ENCODE results near the gene ZMYM2. TPM values are rescaled to one million over a fixed set of nuclear protein-coding genes. Genes with fewer than 3 reads are reported as not detected.

Gene ZMYM2
- total RNA-seq, 4 donors from 2014 or later: 44.5 to 217 (median 57.0) TPM

DNA sequence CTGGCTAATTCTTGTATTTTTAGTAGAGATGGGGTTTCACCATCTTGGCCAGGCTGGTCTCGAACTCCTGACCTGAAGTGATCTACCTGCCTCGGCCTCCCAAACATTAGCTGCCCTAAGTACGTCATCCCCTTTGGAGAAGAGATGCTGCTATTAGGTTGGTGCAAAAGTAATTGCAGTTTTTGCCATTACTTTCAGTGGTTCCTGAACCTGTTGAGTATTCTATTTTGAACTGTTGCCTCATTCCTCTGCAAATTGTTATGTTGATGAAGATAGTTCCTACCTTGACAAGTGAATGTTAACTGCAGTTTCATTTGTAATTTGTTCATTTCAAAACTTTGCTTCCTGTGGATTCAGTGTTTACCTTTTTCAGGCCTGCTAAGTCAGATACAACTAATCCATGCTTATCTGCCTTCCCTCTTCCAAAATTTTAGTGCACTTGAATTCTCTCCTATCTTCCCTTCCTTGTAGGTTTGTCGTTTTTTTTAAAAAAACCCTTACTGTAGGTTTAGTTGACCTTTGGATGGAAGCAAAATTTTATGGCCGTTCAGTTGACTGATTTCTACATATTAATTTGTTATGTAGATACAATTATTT lies 24.0 kb downstream of the ZMYM2 start:
- TF ChIP-seq POLR2A (IDR thresholded peaks at IDR 0.05) (no peak), EP300 (IDR thresholded peaks at IDR 0.05) (no peak), POLR2AphosphoS5 (IDR thresholded peaks at IDR 0.05) (no peak)
- TF ChIP-seq, protein P1, sequence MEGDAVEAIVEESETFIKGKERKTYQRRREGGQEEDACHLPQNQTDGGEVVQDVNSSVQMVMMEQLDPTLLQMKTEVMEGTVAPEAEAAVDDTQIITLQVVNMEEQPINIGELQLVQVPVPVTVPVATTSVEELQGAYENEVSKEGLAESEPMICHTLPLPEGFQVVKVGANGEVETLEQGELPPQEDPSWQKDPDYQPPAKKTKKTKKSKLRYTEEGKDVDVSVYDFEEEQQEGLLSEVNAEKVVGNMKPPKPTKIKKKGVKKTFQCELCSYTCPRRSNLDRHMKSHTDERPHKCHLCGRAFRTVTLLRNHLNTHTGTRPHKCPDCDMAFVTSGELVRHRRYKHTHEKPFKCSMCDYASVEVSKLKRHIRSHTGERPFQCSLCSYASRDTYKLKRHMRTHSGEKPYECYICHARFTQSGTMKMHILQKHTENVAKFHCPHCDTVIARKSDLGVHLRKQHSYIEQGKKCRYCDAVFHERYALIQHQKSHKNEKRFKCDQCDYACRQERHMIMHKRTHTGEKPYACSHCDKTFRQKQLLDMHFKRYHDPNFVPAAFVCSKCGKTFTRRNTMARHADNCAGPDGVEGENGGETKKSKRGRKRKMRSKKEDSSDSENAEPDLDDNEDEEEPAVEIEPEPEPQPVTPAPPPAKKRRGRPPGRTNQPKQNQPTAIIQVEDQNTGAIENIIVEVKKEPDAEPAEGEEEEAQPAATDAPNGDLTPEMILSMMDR (IDR thresholded peaks at IDR 0.05): no peak
- Histone ChIP-seq H3K27ac (no peak overlapping the region), H3K9me3 (no peaks in the 10 kb centered on the region), H3K4me3 (no peak overlapping the region), H3K36me3 (peaks cover 29% of the 10 kb centered on the region), H3K4me1 (peaks cover 6% of the 10 kb centered on the region), H3K27me3 (no peaks in the 10 kb centered on the region)
- 88% methylated on average over 5 of the region's 5 CpGs for WGBS
- DNase-seq (ENCODE audit: low spot score in 2 of 2): no peak

DNA sequence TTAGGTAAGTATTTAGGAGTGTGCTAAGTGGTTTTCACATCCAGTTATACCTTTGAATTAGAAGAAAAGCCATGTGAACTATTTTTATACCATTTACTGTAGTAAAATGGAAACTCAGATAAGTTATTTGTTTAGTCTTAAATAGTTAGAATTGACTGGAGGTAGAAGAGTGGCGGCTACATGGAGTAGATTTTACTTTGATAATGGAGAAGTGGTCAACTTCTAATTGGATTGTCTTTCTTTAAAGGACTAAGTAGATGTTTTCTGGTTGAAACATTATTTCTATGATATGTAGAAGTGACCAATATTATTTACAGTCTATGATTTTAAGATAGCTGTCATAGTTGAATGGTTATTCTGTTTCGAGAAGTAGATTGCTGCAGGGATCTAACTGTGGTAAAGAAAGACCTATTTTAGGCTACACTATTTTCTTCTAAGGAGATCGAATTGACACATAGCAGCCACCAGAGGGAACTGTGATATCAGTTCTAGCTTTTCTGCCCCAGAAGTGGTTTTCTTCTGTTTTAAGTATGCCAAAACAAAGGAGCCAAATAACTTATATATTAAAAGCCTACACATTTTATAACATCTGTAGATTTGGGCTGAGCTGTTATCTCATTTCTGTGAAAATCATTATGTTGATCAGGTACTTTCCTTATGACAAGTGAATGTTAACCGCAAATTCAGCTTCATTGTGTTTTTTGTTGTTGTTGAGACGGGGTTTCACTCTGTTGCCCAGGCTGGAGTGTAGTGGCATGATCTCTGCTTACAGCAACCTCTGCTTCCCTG lies 26.1 kb downstream of the ZMYM2 start:
- Histone ChIP-seq H3K4me3 (no peak overlapping the region), H3K27ac (no peak overlapping the region), H3K4me1 (peaks cover 6% of the 10 kb centered on the region), H3K9me3 (no peaks in the 10 kb centered on the region), H3K27me3 (no peaks in the 10 kb centered on the region), H3K36me3 (peaks cover 20% of the 10 kb centered on the region)
- 60% methylated on average over 5 of the region's 5 CpGs for WGBS
- TF ChIP-seq, protein P1 (IDR thresholded peaks at IDR 0.05): no peak
- TF ChIP-seq EP300 (IDR thresholded peaks at IDR 0.05): no peak
- TF ChIP-seq POLR2A (IDR thresholded peaks at IDR 0.05): no peak
- TF ChIP-seq POLR2AphosphoS5 (IDR thresholded peaks at IDR 0.05): no peak
- no peak for DNase-seq (ENCODE audit: low spot score in 2 of 2)

DNA sequence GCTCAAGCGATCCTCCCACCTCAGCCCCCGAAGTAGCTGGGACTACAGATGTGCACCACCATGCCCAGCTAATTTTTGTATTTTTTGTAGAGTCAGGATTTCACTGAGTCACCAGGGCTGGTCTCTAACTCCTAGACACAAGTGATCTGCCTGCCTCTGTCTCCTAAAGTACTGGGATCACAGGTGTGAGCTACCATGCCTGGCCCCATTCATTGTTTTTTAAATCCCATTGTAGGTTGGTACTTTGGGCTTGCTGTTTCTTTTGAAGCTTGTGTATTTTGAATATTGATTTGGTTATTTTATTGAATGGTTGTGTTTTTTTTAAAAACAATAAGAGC lies 26.7 kb downstream of the ZMYM2 start:
- WGBS: 45% methylated on average over 2 of the region's 2 CpGs
- peaks cover 18% of the 10 kb centered on the region for H3K36me3 ChIP-seq
- H3K4me1 ChIP-seq: peaks cover 6% of the 10 kb centered on the region
- H3K4me3 ChIP-seq: no peak overlapping the region
- TF ChIP-seq, protein P1 (IDR thresholded peaks at IDR 0.05): no peak
- TF ChIP-seq POLR2A (IDR thresholded peaks at IDR 0.05) (no peak), POLR2AphosphoS5 (IDR thresholded peaks at IDR 0.05) (no peak), EP300 (IDR thresholded peaks at IDR 0.05) (no peak)
- no peaks in the 10 kb centered on the region for H3K9me3 ChIP-seq
- H3K27ac ChIP-seq: no peak overlapping the region
- no peak for DNase-seq (ENCODE audit: low spot score in 2 of 2)
- H3K27me3 ChIP-seq: no peaks in the 10 kb centered on the region

- Histone ChIP-seq H3K4me3 (no peak overlapping the region), H3K27me3 (no peaks in the 10 kb centered on the region), H3K27ac (no peak overlapping the region), H3K4me1 (no peaks in the 10 kb centered on the region), H3K9me3 (no peaks in the 10 kb centered on the region), H3K36me3 (peaks cover 45% of the 10 kb centered on the region)
- TF ChIP-seq EP300 (IDR thresholded peaks at IDR 0.05): no peak
- no peak for TF ChIP-seq POLR2AphosphoS5 (IDR thresholded peaks at IDR 0.05)
- no peak for TF ChIP-seq POLR2A (IDR thresholded peaks at IDR 0.05)
- TF ChIP-seq, protein P1 (IDR thresholded peaks at IDR 0.05): no peak
- WGBS: 83% methylated on average over 2 of the region's 2 CpGs
- no peak for DNase-seq (ENCODE audit: low spot score in 2 of 2)
Observed at GRCh38 chr13:19991531-19991930, 33.0 kb downstream of the ZMYM2 start.

DNA sequence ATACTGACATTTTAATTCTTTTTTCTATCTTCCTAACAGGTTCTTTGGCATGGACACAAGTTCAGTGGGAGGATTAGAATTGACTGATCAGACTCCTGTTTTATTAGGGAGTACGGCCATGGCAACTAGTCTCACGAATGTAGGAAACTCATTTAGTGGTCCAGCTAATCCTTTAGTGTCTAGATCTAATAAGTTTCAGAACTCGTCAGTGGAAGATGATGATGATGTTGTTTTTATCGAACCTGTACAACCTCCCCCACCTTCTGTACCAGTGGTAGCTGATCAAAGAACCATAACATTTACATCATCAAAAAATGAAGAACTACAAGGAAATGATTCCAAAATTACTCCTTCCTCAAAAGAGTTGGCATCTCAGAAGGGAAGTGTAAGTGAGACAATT lies 34.5 kb downstream of the ZMYM2 start:
- Histone ChIP-seq H3K4me1 (no peaks in the 10 kb centered on the region), H3K36me3 (peaks cover 43% of the 10 kb centered on the region), H3K27me3 (no peaks in the 10 kb centered on the region), H3K4me3 (no peak overlapping the region), H3K27ac (no peak overlapping the region), H3K9me3 (no peaks in the 10 kb centered on the region)
- no peak for TF ChIP-seq EP300 (IDR thresholded peaks at IDR 0.05)
- no peak for TF ChIP-seq POLR2AphosphoS5 (IDR thresholded peaks at IDR 0.05)
- TF ChIP-seq, protein P1 (IDR thresholded peaks at IDR 0.05): no peak
- TF ChIP-seq POLR2A (IDR thresholded peaks at IDR 0.05): no peak
- DNase-seq (ENCODE audit: low spot score in 2 of 2): no peak
- WGBS: 84% methylated on average over 4 of the region's 4 CpGs

All from suprapubic skin (tissue), 4 donors.